GM12878 (cell line): ENCODE data around the gene MTHFR. TPM values are rescaled to one million over a fixed set of nuclear protein-coding genes. Genes with fewer than 3 reads are reported as not detected.

Experiments
- ATAC-seq: fragments of 200-7000 bp; cut with Tn5 transposase; 3 replicates; pipeline ENCODE4 v1.9.1; 2020; ENCODE audit warnings: mild to moderate bottlenecking, moderate library complexity
- BruUV-seq: library from RNA; stranded (reverse); fragments of 400-500 nt; replicated peaks from 2 replicates; lab custom pipeline; 2021; lab: Mats Ljungman, UMichigan
- CTCF ChIA-PET: fragments of 300-600 bp; sonication (Branson Sonifier 250); formaldehyde crosslinking; extraction: SDS; loops from one replicate; lab custom pipeline; 2021; ENCODE audit warnings: inconsistent platforms; lab: Yijun Ruan, JAX
- POLR2A ChIA-PET: fragments of 350-600 bp; formaldehyde crosslinking; extraction: SDS; loops from one replicate; lab custom pipeline; 2021; ENCODE audit warnings: inconsistent platforms; lab: Charles Lee
- RAD21 ChIA-PET: fragments of 300-600 bp; sonication (Branson Sonifier 250); formaldehyde crosslinking; loops from one replicate; lab custom pipeline; 2023; ENCODE audit warnings: antibody characterized with exemption; ENCODE audit not compliant: unreplicated experiment; lab: Charles Lee
- SMC1A ChIA-PET: fragments of 300-600 bp; sonication (Branson Sonifier 250); formaldehyde crosslinking; loops from one replicate; lab custom pipeline; 2023; ENCODE audit not compliant: unreplicated experiment, uncharacterized antibody; lab: Charles Lee
- DNase-seq: peaks from one replicate; pipeline ENCODE4 v3.0.0-alpha.2; 2011; ENCODE audit warnings: low read depth, low spot score
- FAIRE-seq: peaks from 3 replicates; lab custom pipeline; 2011; peaks lifted over from hg19 to GRCh38; lab: Jason Lieb, UNC
- H2AFZ ChIP-seq: 2 replicates; pipeline ENCODE4 v1.6.0; 2011; ENCODE audit warnings: low read depth, low read length, control low read depth; ENCODE audit not compliant: control insufficient read depth
- H3K27ac ChIP-seq: 2 replicates; pipeline ENCODE4 v1.5.1; 2011; ENCODE audit warnings: control low read depth; ENCODE audit not compliant: control insufficient read depth, insufficient read depth
- H3K27me3 ChIP-seq, 2 experiments: replicated peaks in 1 of 2; 2 replicates each; pipeline versions ENCODE4 v1.6.0 to v1.6.1; 2011; ENCODE audit warnings: low read length in 1 of 2; ENCODE audit not compliant: control insufficient read depth in 2 of 2, insufficient read depth in 2 of 2
- H3K36me3 ChIP-seq, 2 experiments: 2 replicates each; pipeline ENCODE4 v1.5.1; 2011; ENCODE audit warnings: low read length in 1 of 2; ENCODE audit not compliant: control insufficient read depth in 2 of 2, insufficient read depth in 2 of 2
- H3K4me1 ChIP-seq: 2 replicates; pipeline ENCODE4 v1.6.1; 2011; ENCODE audit warnings: mild to moderate bottlenecking, low read length, moderate library complexity, mixed read lengths; ENCODE audit not compliant: control insufficient read depth, insufficient read depth
- H3K4me2 ChIP-seq: 2 replicates; pipeline ENCODE4 v1.6.0; 2011; ENCODE audit warnings: control low read depth; ENCODE audit not compliant: control insufficient read depth, insufficient read depth
- H3K4me3 ChIP-seq: fragments of 200-600 bp; sonication (generic); 2 replicates; pipeline ENCODE4 v1.5.1; 2016
- H3K79me2 ChIP-seq: 2 replicates; pipeline ENCODE4 v1.6.0; 2011; ENCODE audit warnings: low read length; ENCODE audit not compliant: control insufficient read depth, insufficient read depth
- H3K9ac ChIP-seq: 2 replicates; pipeline ENCODE4 v1.8.0; 2011; ENCODE audit warnings: low read length, control low read depth, mixed read lengths; ENCODE audit not compliant: control insufficient read depth, insufficient read depth
- H3K9me3 ChIP-seq: replicated peaks from 3 replicates; pipeline ENCODE4 v1.5.1; 2011; ENCODE audit warnings: mild to moderate bottlenecking, low read length; ENCODE audit not compliant: control insufficient read depth, insufficient read depth
- H4K20me1 ChIP-seq: 2 replicates; pipeline ENCODE4 v1.6.0; 2011; ENCODE audit not compliant: control insufficient read depth, insufficient read depth
- BACH1 ChIP-seq: fragments of 450-650 bp; IDR thresholded peaks from 2 replicates; pipeline ENCODE4 v1.6.1; 2017; ENCODE audit warnings: mild to moderate bottlenecking, borderline replicate concordance
- BHLHE40 ChIP-seq, 2 experiments: fragments of 450-650 bp in 1 of 2; IDR thresholded peaks; 2 replicates each; pipeline ENCODE4 v1.6.1; 2011 to 2017; ENCODE audit warnings: low read depth in 2 of 2, borderline replicate concordance in 1 of 2, improper control_type of control experiment in 1 of 2, low read length in 1 of 2, mild to moderate bottlenecking in 1 of 2
- CEBPB ChIP-seq, 2 experiments: fragments of 150-350 bp in 1 of 2; IDR thresholded peaks; 2 replicates each; pipeline ENCODE4 v1.6.1; 2012 to 2014; ENCODE audit warnings: low read depth in 2 of 2, low read length in 2 of 2, borderline replicate concordance in 1 of 2, inconsistent platforms in 1 of 2
- IKZF1 ChIP-seq: fragments of 450-650 bp; conservative IDR thresholded peaks from 2 replicates; pipeline ENCODE4 v1.6.1; 2017; ENCODE audit warnings: antibody characterized with exemption, mild to moderate bottlenecking
- IKZF2 ChIP-seq, 2 experiments: fragments of 450-650 bp; IDR thresholded peaks; 2 replicates each; pipeline ENCODE4 v1.6.1; 2017; ENCODE audit warnings: mild to moderate bottlenecking in 2 of 2, moderate library complexity in 2 of 2
- JUND ChIP-seq: IDR thresholded peaks from 2 replicates; pipeline ENCODE4 v1.6.1; 2012; ENCODE audit warnings: low read depth, mild to moderate bottlenecking, low read length, improper control_type of control experiment, moderate library complexity
- MTA3 ChIP-seq: IDR thresholded peaks from 2 replicates; pipeline ENCODE4 v1.6.1; 2012; ENCODE audit warnings: low read length, inconsistent platforms, borderline replicate concordance
- PML ChIP-seq: IDR thresholded peaks from 2 replicates; pipeline ENCODE4 v1.6.1; 2012; ENCODE audit warnings: low read length, inconsistent platforms
- SIX5 ChIP-seq: IDR thresholded peaks from 2 replicates; pipeline ENCODE4 v1.6.1; 2011; ENCODE audit warnings: mild to moderate bottlenecking, low read depth, low read length, moderate library complexity; ENCODE audit not compliant: severe bottlenecking
- SMARCA5 ChIP-seq: fragments of 450-650 bp; IDR thresholded peaks from 2 replicates; pipeline ENCODE4 v1.6.1; 2017; ENCODE audit warnings: mild to moderate bottlenecking
- SREBF1 ChIP-seq: IDR thresholded peaks from 2 replicates; pipeline ENCODE4 v1.6.1; 2012; ENCODE audit warnings: mild to moderate bottlenecking, low read length
- SRF ChIP-seq, 2 experiments: IDR thresholded peaks; 2 replicates each; pipeline ENCODE4 v1.6.1; 2011; ENCODE audit warnings: low read depth in 2 of 2, low read length in 2 of 2, mild to moderate bottlenecking in 1 of 2, moderate library complexity in 1 of 2
- STAT1 ChIP-seq: fragments of 450-650 bp; conservative IDR thresholded peaks from 2 replicates; pipeline ENCODE4 v1.6.1; 2014; ENCODE audit warnings: antibody characterized with exemption, mild to moderate bottlenecking
- TCF12 ChIP-seq: IDR thresholded peaks from 2 replicates; pipeline ENCODE4 v1.6.1; 2011; ENCODE audit warnings: low read depth, mild to moderate bottlenecking, low read length
- WGBS: methylation state at CpG from one replicate; pipeline ENCODE4 v1.1.6; 2016; ENCODE audit warnings: low lambda C conversion rate; ENCODE audit not compliant: insufficient replicate concordance, insufficient coverage; ENCODE audit errors: missing lambda C conversion rate; 5-methylcytosine and 5-hydroxymethylcytosine counted together
- in situ Hi-C: fragments of 300-500 bp; cut with MboI; formaldehyde crosslinking; loops from 9 replicates; pipeline ENCODE4 v1.14.3; 2018; ENCODE audit warnings: mixed read lengths
- intact Hi-C: fragments of 100-400 bp; cut with micrococcal nuclease; formaldehyde crosslinking; loops from one replicate; pipeline ENCODE4 v1.14.2; 2022; ENCODE audit not compliant: unreplicated experiment
- polyA plus RNA-seq, 11 experiments: library from polyadenylated mRNA; depleted of rRNA in 4 of 11; unstranded in 6 of 11; stranded (reverse) in 5 of 11; fragments of >200 nt; fragmentation: Nextera tagmentation in 4 of 11; fragmentation: Illumina TruSeq in 1 of 11; extraction: Ambion mirVana in 4 of 11; extraction: Trizol in 1 of 11; gene quantifications; 1 replicate in 1 of 11; 2 replicates in 10 of 11; pipeline versions ENCODE4 v1.2.1 to v1.2.3, GENCODE V29; 2011 to 2016; ENCODE audit warnings: inconsistent platforms in 2 of 11, missing spikeins in 2 of 11, low read depth in 1 of 11
- total RNA-seq, 4 experiments: library from RNA; depleted of rRNA in 3 of 4; stranded (reverse); fragments of >200 nt in 3 of 4; fragmentation: Illumina TruSeq in 1 of 4; extraction: Trizol in 1 of 4; gene quantifications; 2 replicates each; pipeline versions ENCODE4 v1.2.1 to v1.2.3, GENCODE V29; 2013 to 2021
- TF ChIP-seq, protein P1 (sequence below): fragments of 450-650 bp; formaldehyde crosslinking; IDR thresholded peaks from 2 replicates; pipeline ENCODE4 v1.5.0; 2022; ENCODE audit warnings: mild to moderate bottlenecking, missing genetic modification characterization
- TF ChIP-seq, protein P2 (sequence below): fragments of 450-650 bp; IDR thresholded peaks from 2 replicates; pipeline ENCODE4 v1.6.1; 2017; ENCODE audit warnings: low read depth, mild to moderate bottlenecking, moderate library complexity

Gene MTHFR
- total and polyA plus RNA-seq, 10 of the 15 experiments (the other 5 are each of a cell fraction or from before 2014, with no cell fraction given): 1.0 to 16.8 (median 9.4) TPM

DNA sequence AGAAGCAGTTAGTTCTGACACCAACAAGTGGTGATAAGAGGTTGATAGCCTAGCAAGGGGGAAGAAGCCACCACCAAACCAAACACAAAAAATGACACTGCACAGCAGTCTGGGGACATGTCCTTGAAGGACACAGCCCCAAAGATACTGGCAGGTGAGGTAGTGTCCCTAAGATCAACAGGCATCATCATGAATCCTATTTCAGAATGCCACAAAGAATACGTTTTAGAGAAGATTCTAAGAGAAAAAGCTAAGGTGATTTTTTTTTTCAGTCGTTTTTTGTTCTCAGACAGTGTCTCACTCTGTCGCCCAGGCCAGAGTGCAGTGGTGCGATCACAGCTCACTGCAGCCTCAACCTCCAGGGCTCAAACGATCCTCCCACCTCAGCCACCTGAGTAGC is 19.6 kb downstream of the MTHFR start (continued):
- TF ChIP-seq JUND: no peak
- TF ChIP-seq BHLHE40 (IDR thresholded peaks at IDR 0.05; ENCODE audit: borderline replicate concordance in 1 of 2, low read depth in 2 of 2, low read length in 1 of 2): no peak
- TF ChIP-seq, all 136 proteins: peak for 0

DNA sequence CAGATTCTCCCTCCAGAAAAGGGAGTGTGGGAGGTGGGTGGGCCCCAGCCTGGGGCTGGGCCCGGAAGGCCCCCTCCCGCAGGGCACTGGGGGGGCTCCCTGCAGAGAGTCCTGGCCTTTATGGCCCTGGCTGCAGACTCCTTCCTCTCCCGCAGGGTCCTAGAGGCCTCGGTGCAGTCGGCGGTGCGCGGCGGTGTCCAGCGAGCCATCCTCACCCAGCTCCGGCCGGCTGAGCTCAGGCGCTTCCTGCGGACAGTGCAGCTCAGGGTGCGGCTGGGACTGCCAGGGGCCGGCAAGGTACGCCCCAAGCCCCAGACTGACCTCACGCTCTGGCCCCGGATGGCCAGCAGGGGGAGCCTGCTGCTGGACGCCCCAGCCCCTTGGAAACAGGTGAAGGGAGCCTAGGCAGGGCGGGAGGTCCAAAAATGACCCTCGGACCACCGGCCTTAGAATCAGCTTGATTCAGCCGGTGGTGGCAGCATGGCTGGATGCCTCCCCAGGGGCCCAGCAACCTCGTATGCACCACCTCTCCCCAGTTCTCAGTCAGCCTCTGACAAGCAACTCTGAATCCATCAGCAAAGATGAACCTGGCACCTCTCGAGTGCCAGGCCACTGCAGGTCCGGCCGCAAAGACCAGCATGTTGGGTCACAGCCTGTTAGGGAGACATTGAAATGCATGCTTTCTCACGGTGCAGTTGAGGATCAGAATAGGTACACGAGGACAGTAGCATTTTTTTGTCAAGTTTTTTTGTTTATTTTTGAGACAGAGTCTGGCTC is 20.6 kb downstream of the MTHFR start:
- no peak for FAIRE-seq
- in situ Hi-C loops (no loop called here), intact Hi-C loops (loop anchor here (5.0 kb wide), 1 partner anchor 107 kb away; no protein-coding TSS in a partner anchor)
- ChIA-PET RAD21 (interaction anchor here (0.6 kb wide), 1 partner anchor 43 kb away, joined by 4 read pairs; no protein-coding TSS in a partner anchor), POLR2A (interaction anchor here (1.1 to 1.4 kb wide), 3 partner anchors 18 to 123 kb away, joined by 3 read pairs; no protein-coding TSS in a partner anchor), CTCF (interaction anchor here (0.6 to 4.9 kb wide), 10 partner anchors 12 to 182 kb away, joined by 3 to 24 read pairs (median 4); no protein-coding TSS in a partner anchor), SMC1A (interaction anchor here (1.0 to 1.2 kb wide), 2 partner anchors 12 to 43 kb away, joined by 3 to 4 read pairs; no protein-coding TSS in a partner anchor)
- Histone ChIP-seq H3K4me3 (no peak overlapping the region), H3K79me2 (no peaks in the 10 kb centered on the region), H3K9ac (no peak overlapping the region), H3K36me3 (no peaks in the 10 kb centered on the region), H3K9me3 (no peaks in the 10 kb centered on the region), H4K20me1 (no peaks in the 10 kb centered on the region), H3K4me2 (no peak overlapping the region), H3K27ac (no peak overlapping the region), H3K4me1 (peaks cover 4% of the 10 kb centered on the region; the same call in 1 of the 2 replicates), H3K27me3 (no peaks in the 10 kb centered on the region), H2AFZ (no peak overlapping the region)
- WGBS: 3% methylated on average over 28 of the region's 30 CpGs
- no peak for DNase-seq
- BruUV-seq: no TSS peak
- peak; percentile 94 for ATAC-seq
- no peak for TF ChIP-seq CEBPB (IDR thresholded peaks at IDR 0.05; ENCODE audit: borderline replicate concordance in 1 of 2, low read depth in 2 of 2, low read length in 2 of 2)
- no peak for TF ChIP-seq SIX5
- no peak for TF ChIP-seq SRF (IDR thresholded peaks at IDR 0.05; ENCODE audit: low read depth in 2 of 2, low read length in 2 of 2)
- TF ChIP-seq IKZF1: 0 out of 2 replicates have a peak, but pooled peaks have one; percentile 30
- TF ChIP-seq, protein P1, sequence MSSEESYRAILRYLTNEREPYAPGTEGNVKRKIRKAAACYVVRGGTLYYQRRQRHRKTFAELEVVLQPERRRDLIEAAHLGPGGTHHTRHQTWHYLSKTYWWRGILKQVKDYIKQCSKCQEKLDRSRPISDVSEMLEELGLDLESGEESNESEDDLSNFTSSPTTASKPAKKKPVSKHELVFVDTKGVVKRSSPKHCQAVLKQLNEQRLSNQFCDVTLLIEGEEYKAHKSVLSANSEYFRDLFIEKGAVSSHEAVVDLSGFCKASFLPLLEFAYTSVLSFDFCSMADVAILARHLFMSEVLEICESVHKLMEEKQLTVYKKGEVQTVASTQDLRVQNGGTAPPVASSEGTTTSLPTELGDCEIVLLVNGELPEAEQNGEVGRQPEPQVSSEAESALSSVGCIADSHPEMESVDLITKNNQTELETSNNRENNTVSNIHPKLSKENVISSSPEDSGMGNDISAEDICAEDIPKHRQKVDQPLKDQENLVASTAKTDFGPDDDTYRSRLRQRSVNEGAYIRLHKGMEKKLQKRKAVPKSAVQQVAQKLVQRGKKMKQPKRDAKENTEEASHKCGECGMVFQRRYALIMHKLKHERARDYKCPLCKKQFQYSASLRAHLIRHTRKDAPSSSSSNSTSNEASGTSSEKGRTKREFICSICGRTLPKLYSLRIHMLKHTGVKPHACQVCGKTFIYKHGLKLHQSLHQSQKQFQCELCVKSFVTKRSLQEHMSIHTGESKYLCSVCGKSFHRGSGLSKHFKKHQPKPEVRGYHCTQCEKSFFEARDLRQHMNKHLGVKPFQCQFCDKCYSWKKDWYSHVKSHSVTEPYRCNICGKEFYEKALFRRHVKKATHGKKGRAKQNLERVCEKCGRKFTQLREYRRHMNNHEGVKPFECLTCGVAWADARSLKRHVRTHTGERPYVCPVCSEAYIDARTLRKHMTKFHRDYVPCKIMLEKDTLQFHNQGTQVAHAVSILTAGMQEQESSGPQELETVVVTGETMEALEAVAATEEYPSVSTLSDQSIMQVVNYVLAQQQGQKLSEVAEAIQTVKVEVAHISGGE (CRISPR knock-in tag): no peak
- no peak for TF ChIP-seq SREBF1
- no peak for TF ChIP-seq MTA3
- TF ChIP-seq SMARCA5: peak; percentile 62; the same call in 1 of the 2 replicates
- 0 out of 2 replicates have a peak, but pooled peaks have one; percentile 34 for TF ChIP-seq BACH1
- TF ChIP-seq STAT1: 0 out of 2 replicates have a peak, but pooled peaks have one; percentile 24
- peak in 1 of 2 experiments; percentile 23; a peak in 1 of 4 replicates for TF ChIP-seq BHLHE40 (IDR thresholded peaks at IDR 0.05; ENCODE audit: borderline replicate concordance in 1 of 2, low read depth in 2 of 2, low read length in 1 of 2)
- TF ChIP-seq TCF12: 0 out of 2 replicates have a peak, but pooled peaks have one; percentile 2
- TF ChIP-seq IKZF2 (IDR thresholded peaks at IDR 0.05): no peak
- TF ChIP-seq, protein P2, sequence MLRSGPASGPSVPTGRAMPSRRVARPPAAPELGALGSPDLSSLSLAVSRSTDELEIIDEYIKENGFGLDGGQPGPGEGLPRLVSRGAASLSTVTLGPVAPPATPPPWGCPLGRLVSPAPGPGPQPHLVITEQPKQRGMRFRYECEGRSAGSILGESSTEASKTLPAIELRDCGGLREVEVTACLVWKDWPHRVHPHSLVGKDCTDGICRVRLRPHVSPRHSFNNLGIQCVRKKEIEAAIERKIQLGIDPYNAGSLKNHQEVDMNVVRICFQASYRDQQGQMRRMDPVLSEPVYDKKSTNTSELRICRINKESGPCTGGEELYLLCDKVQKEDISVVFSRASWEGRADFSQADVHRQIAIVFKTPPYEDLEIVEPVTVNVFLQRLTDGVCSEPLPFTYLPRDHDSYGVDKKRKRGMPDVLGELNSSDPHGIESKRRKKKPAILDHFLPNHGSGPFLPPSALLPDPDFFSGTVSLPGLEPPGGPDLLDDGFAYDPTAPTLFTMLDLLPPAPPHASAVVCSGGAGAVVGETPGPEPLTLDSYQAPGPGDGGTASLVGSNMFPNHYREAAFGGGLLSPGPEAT: peak; percentile 23; the same call in 1 of the 2 replicates
- no peak for TF ChIP-seq PML
